Measurements from ENCODE around the gene PYDC1. TPM values are rescaled to one million over a fixed set of nuclear protein-coding genes. Genes with fewer than 3 reads are reported as not detected.

PYDC1 gene
- total and polyA plus RNA-seq, 2 experiments from 2014 or later, result 1.8 TPM; not detected in 1

DNA sequence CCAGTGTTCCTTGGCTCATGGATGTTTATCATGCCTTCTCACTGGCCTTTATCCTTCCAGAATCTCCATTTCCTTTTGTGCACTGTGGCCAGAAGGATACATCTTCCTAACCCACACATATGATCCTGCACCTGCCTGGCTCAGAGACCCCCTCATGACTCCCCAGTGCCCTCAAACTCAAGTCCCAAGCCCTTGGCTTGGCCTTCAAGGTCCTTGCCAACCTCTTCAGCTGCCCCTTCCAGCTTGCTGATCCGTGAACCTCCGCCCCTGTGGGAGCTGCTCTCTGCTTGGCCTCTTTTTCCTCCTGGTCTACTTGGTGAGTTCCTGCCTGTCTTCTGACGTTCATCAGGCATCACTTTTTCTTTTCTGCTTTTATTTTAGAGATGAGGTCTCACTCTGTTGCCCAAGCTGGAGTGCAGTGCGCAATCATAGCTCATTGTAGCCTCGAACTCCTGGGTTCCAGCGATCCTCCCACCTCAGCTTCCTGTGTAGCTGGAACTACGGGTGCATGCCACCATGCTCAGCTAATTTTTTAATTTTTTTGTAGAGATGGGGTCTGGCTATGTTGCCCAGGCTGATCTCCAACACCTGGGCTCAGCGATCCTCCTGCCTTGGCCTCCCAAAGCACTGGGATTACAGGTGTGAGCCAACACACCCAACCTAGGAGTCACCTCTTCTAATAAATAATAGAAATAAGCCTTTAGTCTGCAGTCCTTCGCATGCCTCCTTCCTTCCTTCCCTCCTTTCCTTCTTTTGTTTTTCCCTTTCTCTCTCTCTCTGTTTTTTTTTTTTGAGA, 11.9 kb downstream of the PYDC1 start (continued):
- TF ChIP-seq, protein P1, sequence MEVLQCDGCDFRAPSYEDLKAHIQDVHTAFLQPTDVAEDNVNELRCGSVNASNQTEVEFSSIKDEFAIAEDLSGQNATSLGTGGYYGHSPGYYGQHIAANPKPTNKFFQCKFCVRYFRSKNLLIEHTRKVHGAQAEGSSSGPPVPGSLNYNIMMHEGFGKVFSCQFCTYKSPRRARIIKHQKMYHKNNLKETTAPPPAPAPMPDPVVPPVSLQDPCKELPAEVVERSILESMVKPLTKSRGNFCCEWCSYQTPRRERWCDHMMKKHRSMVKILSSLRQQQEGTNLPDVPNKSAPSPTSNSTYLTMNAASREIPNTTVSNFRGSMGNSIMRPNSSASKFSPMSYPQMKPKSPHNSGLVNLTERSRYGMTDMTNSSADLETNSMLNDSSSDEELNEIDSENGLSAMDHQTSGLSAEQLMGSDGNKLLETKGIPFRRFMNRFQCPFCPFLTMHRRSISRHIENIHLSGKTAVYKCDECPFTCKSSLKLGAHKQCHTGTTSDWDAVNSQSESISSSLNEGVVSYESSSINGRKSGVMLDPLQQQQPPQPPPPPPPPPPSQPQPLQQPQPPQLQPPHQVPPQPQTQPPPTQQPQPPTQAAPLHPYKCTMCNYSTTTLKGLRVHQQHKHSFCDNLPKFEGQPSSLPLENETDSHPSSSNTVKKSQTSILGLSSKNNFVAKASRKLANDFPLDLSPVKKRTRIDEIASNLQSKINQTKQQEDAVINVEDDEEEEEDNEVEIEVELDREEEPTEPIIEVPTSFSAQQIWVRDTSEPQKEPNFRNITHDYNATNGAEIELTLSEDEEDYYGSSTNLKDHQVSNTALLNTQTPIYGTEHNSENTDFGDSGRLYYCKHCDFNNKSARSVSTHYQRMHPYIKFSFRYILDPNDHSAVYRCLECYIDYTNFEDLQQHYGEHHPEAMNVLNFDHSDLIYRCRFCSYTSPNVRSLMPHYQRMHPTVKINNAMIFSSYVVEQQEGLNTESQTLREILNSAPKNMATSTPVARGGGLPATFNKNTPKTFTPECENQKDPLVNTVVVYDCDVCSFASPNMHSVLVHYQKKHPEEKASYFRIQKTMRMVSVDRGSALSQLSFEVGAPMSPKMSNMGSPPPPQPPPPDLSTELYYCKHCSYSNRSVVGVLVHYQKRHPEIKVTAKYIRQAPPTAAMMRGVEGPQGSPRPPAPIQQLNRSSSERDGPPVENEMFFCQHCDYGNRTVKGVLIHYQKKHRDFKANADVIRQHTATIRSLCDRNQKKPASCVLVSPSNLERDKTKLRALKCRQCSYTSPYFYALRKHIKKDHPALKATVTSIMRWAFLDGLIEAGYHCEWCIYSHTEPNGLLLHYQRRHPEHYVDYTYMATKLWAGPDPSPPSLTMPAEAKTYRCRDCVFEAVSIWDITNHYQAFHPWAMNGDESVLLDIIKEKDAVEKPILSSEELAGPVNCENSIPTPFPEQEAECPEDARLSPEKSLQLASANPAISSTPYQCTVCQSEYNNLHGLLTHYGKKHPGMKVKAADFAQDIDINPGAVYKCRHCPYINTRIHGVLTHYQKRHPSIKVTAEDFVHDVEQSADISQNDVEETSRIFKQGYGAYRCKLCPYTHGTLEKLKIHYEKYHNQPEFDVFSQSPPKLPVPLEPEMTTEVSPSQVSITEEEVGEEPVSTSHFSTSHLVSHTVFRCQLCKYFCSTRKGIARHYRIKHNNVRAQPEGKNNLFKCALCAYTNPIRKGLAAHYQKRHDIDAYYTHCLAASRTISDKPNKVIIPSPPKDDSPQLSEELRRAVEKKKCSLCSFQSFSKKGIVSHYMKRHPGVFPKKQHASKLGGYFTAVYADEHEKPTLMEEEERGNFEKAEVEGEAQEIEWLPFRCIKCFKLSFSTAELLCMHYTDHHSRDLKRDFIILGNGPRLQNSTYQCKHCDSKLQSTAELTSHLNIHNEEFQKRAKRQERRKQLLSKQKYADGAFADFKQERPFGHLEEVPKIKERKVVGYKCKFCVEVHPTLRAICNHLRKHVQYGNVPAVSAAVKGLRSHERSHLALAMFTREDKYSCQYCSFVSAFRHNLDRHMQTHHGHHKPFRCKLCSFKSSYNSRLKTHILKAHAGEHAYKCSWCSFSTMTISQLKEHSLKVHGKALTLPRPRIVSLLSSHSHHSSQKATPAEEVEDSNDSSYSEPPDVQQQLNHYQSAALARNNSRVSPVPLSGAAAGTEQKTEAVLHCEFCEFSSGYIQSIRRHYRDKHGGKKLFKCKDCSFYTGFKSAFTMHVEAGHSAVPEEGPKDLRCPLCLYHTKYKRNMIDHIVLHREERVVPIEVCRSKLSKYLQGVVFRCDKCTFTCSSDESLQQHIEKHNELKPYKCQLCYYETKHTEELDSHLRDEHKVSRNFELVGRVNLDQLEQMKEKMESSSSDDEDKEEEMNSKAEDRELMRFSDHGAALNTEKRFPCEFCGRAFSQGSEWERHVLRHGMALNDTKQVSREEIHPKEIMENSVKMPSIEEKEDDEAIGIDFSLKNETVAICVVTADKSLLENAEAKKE (CRISPR knock-in tag; IDR thresholded peaks at IDR 0.05), result no peak
- no peak for TF ChIP-seq EZH2phosphoT487 (IDR thresholded peaks at IDR 0.05; ENCODE audit: unreplicated experiment)
- TF ChIP-seq NANOG (IDR thresholded peaks at IDR 0.05; ENCODE audit: borderline replicate concordance), result no peak
- no peak for TF ChIP-seq CREB1 (CRISPR knock-in tag; IDR thresholded peaks at IDR 0.05; ENCODE audit: low read depth)
- no peak for TF ChIP-seq ZNF331 (CRISPR knock-in tag; IDR thresholded peaks at IDR 0.05; ENCODE audit: low read depth)
- no peak for TF ChIP-seq POLR2AphosphoS5 (IDR thresholded peaks at IDR 0.05; ENCODE audit: low read depth)
- TF ChIP-seq JUNB (IDR thresholded peaks at IDR 0.05; ENCODE audit: unreplicated experiment), result no peak
- TF ChIP-seq, protein P2, sequence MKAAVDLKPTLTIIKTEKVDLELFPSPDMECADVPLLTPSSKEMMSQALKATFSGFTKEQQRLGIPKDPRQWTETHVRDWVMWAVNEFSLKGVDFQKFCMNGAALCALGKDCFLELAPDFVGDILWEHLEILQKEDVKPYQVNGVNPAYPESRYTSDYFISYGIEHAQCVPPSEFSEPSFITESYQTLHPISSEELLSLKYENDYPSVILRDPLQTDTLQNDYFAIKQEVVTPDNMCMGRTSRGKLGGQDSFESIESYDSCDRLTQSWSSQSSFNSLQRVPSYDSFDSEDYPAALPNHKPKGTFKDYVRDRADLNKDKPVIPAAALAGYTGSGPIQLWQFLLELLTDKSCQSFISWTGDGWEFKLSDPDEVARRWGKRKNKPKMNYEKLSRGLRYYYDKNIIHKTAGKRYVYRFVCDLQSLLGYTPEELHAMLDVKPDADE (IDR thresholded peaks at IDR 0.05), result no peak
